ENCODE results near the gene SMC5.

SMC5 gene

GRCh38 chr9:70355801-70356200 lies 97.0 kb downstream of the SMC5 start:
- Histone ChIP-seq H4K20me1 (ENCODE audit: insufficient read depth, low read length) (no peaks in the 10 kb centered on the region), H3K4me2 (ENCODE audit: low read length) (no peak overlapping the region)

GRCh38 chr9:70362952-70363351 lies 104.2 kb downstream of the SMC5 start:
- Histone ChIP-seq H3K36me3 (replicated peaks; ENCODE audit: low read depth, low read length) (no peaks in the 10 kb centered on the region), H3K9ac (ENCODE audit: low read length) (no peak overlapping the region), H2AFZ (ENCODE audit: low read depth, low read length) (no peak overlapping the region), H3K4me1 (ENCODE audit: low read length) (no peaks in the 10 kb centered on the region), H3K79me2 (ENCODE audit: low read length) (no peaks in the 10 kb centered on the region), H4K20me1 (ENCODE audit: insufficient read depth, low read length) (no peaks in the 10 kb centered on the region), H3K9me3 (ENCODE audit: insufficient read depth, low read length) (no peaks in the 10 kb centered on the region), H3K27me3 (ENCODE audit: low read depth, low read length) (no peaks in the 10 kb centered on the region), H3K4me3 (ENCODE audit: low read length) (no peak overlapping the region), H3K4me2 (ENCODE audit: low read length) (no peak overlapping the region), H3K27ac (ENCODE audit: low read length) (no peak overlapping the region)
- TF ChIP-seq EZH2phosphoT487 (IDR thresholded peaks at IDR 0.05; ENCODE audit: low read depth) (no peak), CTCF (IDR thresholded peaks at IDR 0.05; ENCODE audit: low read depth, low read length) (no peak)

More at GRCh38 chr9:70355801-70356200, 97.0 kb downstream of the SMC5 start:
- Histone ChIP-seq H3K27ac (ENCODE audit: low read length) (no peak overlapping the region), H2AFZ (ENCODE audit: low read depth, low read length) (no peak overlapping the region), H3K36me3 (replicated peaks; ENCODE audit: low read depth, low read length) (peaks cover 12% of the 10 kb centered on the region), H3K4me3 (ENCODE audit: low read length) (no peak overlapping the region), H3K79me2 (ENCODE audit: low read length) (no peaks in the 10 kb centered on the region), H3K9me3 (ENCODE audit: insufficient read depth, low read length) (no peaks in the 10 kb centered on the region), H3K27me3 (ENCODE audit: low read depth, low read length) (no peaks in the 10 kb centered on the region), H3K4me1 (ENCODE audit: low read length) (no peaks in the 10 kb centered on the region), H3K9ac (ENCODE audit: low read length) (no peak overlapping the region)
- TF ChIP-seq CTCF (IDR thresholded peaks at IDR 0.05; ENCODE audit: low read depth, low read length) (no peak), EZH2phosphoT487 (IDR thresholded peaks at IDR 0.05; ENCODE audit: low read depth) (no peak)

DNA sequence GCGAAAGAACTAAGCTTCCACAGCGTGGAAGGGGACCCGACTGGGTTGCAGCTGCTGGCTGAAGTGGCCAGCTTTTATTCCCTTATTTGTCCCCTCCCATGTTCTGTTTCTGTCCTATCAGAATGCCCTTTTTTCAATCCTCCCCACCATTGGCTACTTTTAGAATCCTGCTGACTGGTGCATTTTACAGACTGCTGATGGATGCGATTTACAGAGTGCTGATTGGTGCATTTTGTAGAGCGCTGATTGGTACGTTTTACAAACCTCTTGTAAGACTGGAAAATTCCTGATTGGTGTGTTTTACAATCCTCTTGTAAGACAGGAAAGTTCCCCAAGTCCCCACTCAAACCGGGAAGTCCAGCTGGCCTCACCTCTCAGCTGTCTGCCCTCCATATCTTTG lies 105.0 kb downstream of the SMC5 start:
- no peak overlapping the region for H3K27ac ChIP-seq (ENCODE audit: low read length)
- no peak overlapping the region for H3K4me3 ChIP-seq (ENCODE audit: low read length)
- H3K9ac ChIP-seq (ENCODE audit: low read length): no peak overlapping the region
- TF ChIP-seq CTCF (IDR thresholded peaks at IDR 0.05; ENCODE audit: low read depth, low read length) (no peak), EZH2phosphoT487 (IDR thresholded peaks at IDR 0.05; ENCODE audit: low read depth) (no peak)
- no peaks in the 10 kb centered on the region for H3K79me2 ChIP-seq (ENCODE audit: low read length)
- H3K9me3 ChIP-seq (ENCODE audit: insufficient read depth, low read length): no peaks in the 10 kb centered on the region
- no peaks in the 10 kb centered on the region for H3K4me1 ChIP-seq (ENCODE audit: low read length)
- H3K36me3 ChIP-seq (replicated peaks; ENCODE audit: low read depth, low read length): no peaks in the 10 kb centered on the region
- no peak overlapping the region for H2AFZ ChIP-seq (ENCODE audit: low read depth, low read length)
- H4K20me1 ChIP-seq (ENCODE audit: insufficient read depth, low read length): no peaks in the 10 kb centered on the region
- no peak overlapping the region for H3K4me2 ChIP-seq (ENCODE audit: low read length)
- H3K27me3 ChIP-seq (ENCODE audit: low read depth, low read length): no peaks in the 10 kb centered on the region

DNA sequence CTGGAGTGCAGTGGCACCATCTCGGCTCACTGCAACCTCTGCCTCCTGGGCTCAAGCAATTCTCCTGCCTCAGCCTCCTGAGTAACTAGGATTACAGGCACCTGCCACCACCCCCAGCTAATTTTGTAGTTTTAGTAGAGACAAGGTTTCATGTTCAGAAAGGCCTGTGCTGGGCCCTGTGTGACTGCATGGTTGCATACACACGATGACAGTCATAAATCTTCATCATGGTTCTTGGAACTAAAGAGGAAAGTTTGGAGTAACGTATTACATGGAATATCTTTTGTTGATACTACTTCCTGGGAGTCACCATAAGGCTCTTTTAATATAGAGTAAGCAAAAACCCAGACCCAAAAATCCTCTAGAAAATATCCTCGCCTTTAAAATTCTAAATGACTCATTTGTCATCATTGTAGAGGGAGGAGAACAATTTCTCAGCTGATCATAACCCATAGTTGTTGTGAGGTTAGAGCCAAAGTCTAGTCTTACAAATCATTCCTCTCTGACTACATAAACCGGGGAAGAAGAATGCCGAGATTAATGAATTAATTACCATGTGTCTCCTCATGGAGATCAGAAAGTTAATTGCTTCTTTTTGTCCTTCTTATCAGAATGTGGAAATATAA lies 108.6 kb downstream of the SMC5 start:
- Histone ChIP-seq H3K27me3 (ENCODE audit: low read depth, low read length) (no peaks in the 10 kb centered on the region), H3K4me1 (ENCODE audit: low read length) (no peaks in the 10 kb centered on the region), H3K36me3 (replicated peaks; ENCODE audit: low read depth, low read length) (no peaks in the 10 kb centered on the region), H3K79me2 (ENCODE audit: low read length) (no peaks in the 10 kb centered on the region), H3K4me2 (ENCODE audit: low read length) (no peak overlapping the region), H3K27ac (ENCODE audit: low read length) (no peak overlapping the region), H3K9me3 (ENCODE audit: insufficient read depth, low read length) (no peaks in the 10 kb centered on the region), H2AFZ (ENCODE audit: low read depth, low read length) (no peak overlapping the region), H3K9ac (ENCODE audit: low read length) (no peak overlapping the region), H3K4me3 (ENCODE audit: low read length) (no peak overlapping the region), H4K20me1 (ENCODE audit: insufficient read depth, low read length) (no peaks in the 10 kb centered on the region)
- TF ChIP-seq CTCF (IDR thresholded peaks at IDR 0.05; ENCODE audit: low read depth, low read length): no peak
- TF ChIP-seq EZH2phosphoT487 (IDR thresholded peaks at IDR 0.05; ENCODE audit: low read depth): no peak
